HG03103 (cell line): ENCODE results near the gene ZNF579.
"Not testable (repeated sequence)": the region's sequence is repeated elsewhere in the genome, so short reads cannot be mapped to it uniquely, and the experiment has no call there.

Experiments used
- ATAC-seq: cut with Tn5 transposase; IDR thresholded peaks from one replicate; pipeline ENCODE4 v1.9.1; 2021; ENCODE audit warnings: low read depth; ENCODE audit not compliant: unreplicated experiment

ZNF579 gene

DNA sequence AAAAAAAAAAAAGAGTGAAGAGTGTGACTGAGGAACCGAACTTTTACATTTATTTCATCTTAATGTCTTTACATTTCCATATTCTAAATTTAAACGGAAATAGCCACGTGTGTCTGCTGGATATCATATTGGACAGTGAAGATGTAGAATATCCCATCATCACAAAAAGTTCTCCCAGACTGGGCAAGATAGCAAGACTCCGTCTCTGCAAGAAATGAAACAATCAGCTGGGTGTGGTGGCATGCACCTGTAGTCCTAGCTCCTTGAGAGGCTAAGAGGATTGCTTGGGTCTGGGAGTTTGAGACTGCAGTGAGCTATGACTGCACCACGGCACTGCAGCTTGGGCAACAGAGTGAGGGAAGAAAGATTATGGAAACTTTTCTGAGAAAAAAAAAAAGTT, 3.9 kb downstream of the ZNF579 start:
- ATAC-seq: no peak

GRCh38 chr19:55573929-55574328, 6.7 kb downstream of the ZNF579 start:
- ATAC-seq: not testable (repeated sequence)

DNA sequence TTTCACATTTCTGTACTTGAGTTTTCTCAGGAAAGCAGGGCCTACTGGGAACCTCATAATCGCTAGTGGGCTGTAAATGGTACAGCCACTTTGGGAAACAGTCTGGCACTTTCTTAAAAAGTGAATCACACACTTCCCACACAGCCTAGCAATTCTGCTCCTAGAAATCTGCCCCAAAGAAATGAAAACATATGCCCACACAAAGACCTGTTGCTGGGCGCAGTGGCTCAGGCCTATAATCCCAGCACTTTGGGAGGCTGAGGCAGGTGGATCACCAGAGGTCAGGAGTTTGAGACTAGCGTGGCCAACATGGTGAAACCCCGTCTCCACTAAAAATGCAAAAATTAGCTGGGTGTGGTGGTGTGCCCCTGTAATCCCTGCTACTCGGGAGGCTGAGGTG, 11.2 kb downstream of the ZNF579 start:
- not testable (repeated sequence) for ATAC-seq

DNA sequence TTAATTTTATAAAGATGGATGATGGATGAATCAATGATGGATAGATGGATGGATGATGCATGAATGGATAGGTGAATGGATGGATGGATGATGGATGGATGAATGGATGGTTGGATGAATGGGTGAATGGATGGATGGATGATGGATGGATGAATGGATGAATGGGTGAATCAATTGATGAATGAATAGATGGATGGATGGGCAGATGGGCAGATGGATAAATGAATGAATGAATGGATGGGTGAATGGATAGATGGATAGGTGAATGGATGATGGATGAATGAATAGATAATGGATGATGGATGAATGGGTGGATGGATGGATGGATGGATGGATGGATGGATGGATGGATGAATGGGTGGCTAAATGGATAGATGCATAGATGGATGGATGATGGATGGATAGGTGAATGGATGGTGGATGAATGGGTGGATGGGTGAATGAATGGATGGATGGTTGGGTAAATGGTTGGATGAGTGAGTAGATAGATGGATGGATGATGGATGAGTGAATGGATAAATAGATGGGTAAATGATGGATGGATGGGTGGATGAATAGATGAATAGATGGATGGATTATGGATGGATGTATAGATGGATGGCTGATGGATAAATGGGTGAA, 12.8 kb downstream of the ZNF579 start:
- no peak for ATAC-seq

DNA sequence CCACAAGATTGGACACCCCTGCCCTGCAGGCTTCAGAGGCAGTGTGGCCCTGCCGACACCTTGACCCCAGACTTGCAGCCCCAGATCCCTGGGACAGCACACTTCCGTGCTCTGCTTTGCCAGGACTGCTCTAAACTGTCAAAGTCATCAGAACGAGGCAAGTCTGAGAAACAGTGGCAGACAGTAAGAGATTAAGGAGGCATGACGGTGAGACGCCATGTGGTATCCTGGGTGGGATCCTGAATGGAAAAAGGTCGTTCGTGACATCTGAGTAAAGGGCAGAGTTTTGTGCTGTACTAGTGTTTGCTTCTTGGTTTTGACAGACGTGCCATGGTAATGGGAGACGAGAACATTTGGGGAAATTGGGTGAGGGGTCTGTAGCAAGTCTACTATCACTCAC, 13.8 kb downstream of the ZNF579 start:
- ATAC-seq: no peak

GRCh38 chr19:55563261-55563690, 17.4 kb downstream of the ZNF579 start:
- ATAC-seq: no peak

- ATAC-seq: no peak
Measured at GRCh38 chr19:55559684-55560083, 21.0 kb downstream of the ZNF579 start.

- ATAC-seq: no peak
Measured at GRCh38 chr19:55554741-55555152, 25.9 kb downstream of the ZNF579 start.

- ATAC-seq: no peak
Measured at GRCh38 chr19:55554302-55554701, 26.3 kb downstream of the ZNF579 start.

GRCh38 chr19:55553217-55554182, 27.1 kb downstream of the ZNF579 start:
- ATAC-seq: no peak

GRCh38 chr19:55552620-55553019, 28.0 kb downstream of the ZNF579 start:
- no peak for ATAC-seq

DNA sequence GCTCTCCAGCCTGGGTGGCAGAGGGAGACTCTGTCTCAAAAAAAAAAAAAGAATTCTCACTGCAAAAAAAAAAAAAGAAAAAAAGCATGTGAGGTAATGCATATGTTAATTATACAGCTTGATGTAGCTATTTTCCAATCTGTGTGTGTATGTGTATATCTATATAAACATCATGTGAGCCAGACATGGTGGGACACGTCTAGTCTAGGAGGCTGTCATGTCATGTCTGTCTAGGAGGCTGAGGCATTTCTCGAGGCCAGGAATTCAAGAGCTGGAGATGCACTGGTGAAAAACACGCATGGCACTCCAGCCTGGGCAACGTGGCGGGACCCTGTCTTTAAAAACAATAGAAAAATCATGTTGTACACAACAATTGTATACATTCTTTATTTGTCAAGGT, 28.4 kb downstream of the ZNF579 start:
- ATAC-seq: no peak

DNA sequence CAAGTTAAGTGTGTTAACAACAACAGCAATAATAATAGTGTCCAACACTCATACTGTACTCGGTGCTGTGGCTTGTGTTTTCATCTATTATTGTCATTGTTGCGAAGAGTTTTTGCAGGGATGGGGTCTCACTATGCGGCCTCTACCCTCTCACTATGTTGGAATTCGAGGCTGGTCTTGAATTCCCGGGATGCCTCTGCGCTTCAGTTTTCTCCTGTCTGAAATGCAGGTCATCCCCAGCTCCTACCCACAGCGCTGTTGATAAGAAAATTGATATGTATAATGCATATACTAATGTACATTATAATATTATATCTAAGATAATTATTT, 30.4 kb downstream of the ZNF579 start:
- no peak for ATAC-seq

DNA sequence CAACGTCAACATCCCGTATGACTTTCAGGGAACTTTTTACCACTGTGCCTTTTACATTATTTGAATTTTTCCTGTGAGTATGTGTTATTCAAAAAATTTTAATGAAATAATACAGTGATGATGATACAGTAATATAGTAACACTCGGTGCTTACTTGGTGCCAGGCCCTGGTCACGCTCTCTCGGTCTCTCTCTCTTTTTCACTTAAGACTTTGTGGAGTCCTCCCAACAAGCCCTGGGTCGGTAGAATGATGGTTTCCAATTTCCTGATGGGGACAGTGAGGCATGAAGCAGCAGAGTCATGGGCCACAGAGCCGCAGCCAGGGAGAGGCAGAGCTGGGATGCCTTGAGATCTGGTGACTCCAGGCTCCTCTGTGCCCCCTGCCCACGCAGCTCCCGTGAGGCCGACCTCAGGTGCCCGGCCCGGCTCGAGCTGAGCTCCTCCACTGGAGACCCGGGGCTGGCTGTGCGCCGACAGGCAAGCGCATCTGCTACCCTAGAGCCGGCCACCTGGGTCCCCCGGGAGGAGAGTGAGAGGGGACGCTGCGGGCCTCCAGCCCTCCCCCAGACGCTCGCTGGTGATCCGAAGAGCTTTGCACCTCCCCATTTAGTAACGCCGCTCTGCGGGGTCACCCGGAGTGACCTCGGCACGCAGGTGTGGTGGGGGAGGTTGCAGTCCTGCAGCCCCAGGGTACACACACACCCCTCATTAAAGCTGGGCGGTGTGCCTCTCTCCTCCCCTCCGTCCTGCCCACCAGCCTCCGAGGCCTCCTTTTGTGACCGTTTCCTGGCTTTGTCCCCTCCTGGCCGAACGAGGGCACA, 30.9 kb downstream of the ZNF579 start:
- no peak for ATAC-seq

GRCh38 chr19:55546822-55547614, 33.6 kb downstream of the ZNF579 start:
- no peak for ATAC-seq

DNA sequence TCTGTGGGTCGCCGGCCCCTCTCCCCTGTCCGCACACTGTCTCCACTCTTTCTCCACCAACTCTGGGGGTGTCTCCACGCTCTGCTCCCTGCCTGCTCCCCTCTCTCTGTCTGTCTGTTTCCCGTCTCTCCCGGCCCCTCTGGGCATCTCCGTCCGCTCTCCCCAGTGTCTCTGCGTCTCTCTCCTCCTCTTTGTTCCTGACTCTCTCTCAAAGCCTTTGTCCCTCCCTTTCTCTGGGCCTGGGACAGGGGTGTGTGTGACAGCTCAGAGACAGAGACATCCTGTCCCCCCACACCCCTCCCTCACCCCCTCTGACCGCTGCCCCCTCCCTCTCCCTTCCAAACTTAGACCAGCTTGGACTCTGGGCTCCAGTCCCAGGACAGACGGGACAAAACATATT, 34.6 kb downstream of the ZNF579 start:
- no peak for ATAC-seq

DNA sequence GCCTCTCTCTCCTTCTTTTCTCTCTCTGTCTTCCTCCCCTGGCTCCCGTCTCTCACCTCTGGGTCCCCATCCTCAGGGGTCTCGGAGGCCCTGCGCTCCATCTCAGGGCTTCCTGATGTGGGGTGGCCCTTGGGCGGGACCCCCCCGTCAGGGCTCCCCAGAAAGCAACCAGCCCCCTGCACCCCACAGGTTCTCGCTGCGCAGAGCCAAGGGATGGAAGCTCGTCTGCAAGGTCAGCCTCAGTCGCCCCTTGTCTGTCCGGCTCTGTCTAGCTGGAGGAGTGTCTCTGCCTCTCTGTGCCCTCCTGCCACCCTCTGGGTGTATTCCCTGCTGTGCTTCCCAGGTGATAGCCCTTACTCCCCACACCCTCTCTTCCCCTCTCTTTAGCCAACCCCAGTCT, 35.2 kb downstream of the ZNF579 start, which contains the start of gene SBK3:
TSS of gene SBK3 (minus strand) at position 101 of the 400 bp plus-strand sequence. CDS start at position 101, 0 bp downstream.
- no peak for ATAC-seq

GRCh38 chr19:55544776-55545439, 35.7 kb downstream of the ZNF579 start:
- no peak for ATAC-seq

GRCh38 chr19:55544014-55544413, 36.6 kb downstream of the ZNF579 start:
- no peak for ATAC-seq

GRCh38 chr19:55543567-55543966, 37.1 kb downstream of the ZNF579 start:
- no peak for ATAC-seq
